ENCODE data around the gene LMF2.
A peak's percentile ranks its signal among the peaks of the same experiment; 100 is the strongest.

Gene LMF2

GRCh38 chr22:50531962-50532674 is 24.6 kb upstream of the LMF2 start:
- no peak for TF ChIP-seq CTCF (conservative IDR thresholded peaks at IDR 0.05)
- peak overlapping the region; percentile 71 for H3K27ac ChIP-seq

- peak overlapping the region; percentile 71 for H3K27ac ChIP-seq
- no peak for TF ChIP-seq CTCF (conservative IDR thresholded peaks at IDR 0.05)
These were observed 24.1 kb upstream of the LMF2 start for GRCh38 chr22:50531546-50531961.

GRCh38 chr22:50530877-50531545 is 23.5 kb upstream of the LMF2 start:
- no peak for TF ChIP-seq CTCF (conservative IDR thresholded peaks at IDR 0.05)
- peak overlapping the region; percentile 71 for H3K27ac ChIP-seq

DNA sequence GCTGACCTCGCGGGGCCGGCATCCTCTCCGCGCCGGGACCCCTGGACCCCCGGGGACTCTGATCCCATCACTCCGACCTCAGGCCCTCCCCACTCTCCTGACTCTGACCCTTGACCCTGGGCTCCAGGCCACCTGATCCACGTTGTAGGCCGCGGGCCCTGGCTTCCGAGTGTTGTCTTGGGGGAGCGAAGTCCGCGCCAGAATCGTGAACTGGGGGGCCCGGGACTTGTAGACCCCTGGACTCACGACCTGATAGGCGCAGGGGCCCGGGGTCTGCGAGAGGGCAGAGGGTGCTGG is 23.0 kb upstream of the LMF2 start:
- TF ChIP-seq CTCF (conservative IDR thresholded peaks at IDR 0.05): no peak
- peak overlapping the region; percentile 71 for H3K27ac ChIP-seq

DNA sequence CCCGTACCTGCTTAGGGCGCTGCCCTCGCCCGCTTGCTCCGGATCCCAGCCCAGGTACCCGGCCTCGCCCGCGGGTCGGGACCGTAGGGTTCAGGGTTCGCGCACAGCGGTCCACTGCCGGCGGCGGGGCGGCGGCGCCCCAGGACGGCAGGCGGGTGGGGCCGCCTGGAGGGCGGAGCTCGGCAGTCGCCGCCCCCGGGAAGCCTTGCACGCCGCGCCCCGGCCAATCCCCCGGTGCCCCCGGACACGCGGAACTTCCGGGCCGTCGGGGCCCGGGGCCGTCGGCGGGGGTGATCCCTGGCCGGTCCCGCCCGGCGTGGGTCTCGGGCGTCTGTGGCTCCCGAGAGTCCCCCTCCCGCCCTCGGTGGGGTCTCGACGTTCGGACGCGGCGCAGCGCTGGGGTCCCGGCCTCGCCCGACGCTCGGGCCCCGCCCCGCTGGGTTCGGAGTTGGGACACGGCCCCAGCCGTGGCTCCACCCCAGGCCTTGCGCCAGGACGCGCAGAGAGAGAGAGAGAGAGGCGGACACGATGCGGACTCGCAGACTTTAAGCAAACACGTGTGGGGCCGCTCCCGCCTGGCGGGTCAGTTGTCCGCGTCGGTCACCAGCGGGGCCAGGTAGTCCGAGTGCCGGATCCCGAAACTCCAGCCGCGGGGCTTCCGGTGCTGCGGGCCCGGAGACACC is 22.5 kb upstream of the LMF2 start, which contains the start of gene TYMP:
TYMP (minus strand) TSS at position 116 of the 683 bp plus-strand sequence. CDS start 303 bp downstream, outside the sequence.
- H3K27ac ChIP-seq: peak within 1 kb of the TSS; percentile 71
- TF ChIP-seq CTCF (conservative IDR thresholded peaks at IDR 0.05): no peak

GRCh38 chr22:50529416-50529896 is 22.0 kb upstream of the LMF2 start:
- H3K27ac ChIP-seq: no peak overlapping the region
- TF ChIP-seq CTCF (conservative IDR thresholded peaks at IDR 0.05): no peak

DNA sequence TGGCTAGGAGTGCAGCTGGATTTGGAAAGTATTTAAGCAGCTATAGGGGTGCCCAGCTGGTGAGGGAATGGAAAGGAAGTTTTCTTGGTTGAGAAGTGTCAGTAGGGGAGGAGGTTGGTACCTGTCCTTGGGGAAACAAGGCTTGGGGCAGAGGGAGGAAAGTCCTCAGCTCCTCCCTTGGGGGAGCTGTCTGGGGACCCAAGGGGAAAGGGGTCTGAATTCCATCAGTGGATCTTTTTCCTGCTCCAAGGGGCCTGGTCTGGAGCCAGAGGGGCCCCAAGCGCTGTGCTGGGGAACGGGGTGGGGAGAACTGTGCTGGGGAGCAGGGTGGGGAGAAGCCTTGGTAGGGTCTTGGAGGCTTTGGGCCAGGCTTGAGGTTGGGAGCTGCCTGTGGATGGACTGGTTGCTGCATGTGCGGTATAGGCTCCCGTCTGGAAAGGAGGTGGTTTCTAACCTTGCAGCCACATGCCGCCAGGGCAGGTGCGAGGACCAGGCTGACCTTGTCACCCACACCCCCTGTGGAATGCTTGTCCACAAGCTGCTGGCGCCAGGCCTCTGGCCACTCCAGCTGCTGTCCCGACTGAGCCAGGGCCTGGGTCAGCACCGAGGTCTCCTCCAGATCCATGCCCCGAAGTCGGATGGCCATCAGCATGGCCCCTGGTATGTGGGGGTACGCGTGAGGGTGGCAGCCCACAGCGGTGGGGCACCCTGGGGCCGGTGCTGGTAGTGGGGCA is 21.3 kb upstream of the LMF2 start:
- no peak for TF ChIP-seq CTCF (conservative IDR thresholded peaks at IDR 0.05)

More for the DNA sequence above, 21.3 kb upstream of the LMF2 start:
- no peak overlapping the region for H3K27ac ChIP-seq
